ENCODE data around the gene PRDM5. TPM values are rescaled to one million over a fixed set of nuclear protein-coding genes. Genes with fewer than 3 reads are reported as not detected.

PRDM5 gene
- total and polyA plus RNA-seq, 2 of the 13 experiments (the other 11 are each of a cell fraction or from before 2014, with no cell fraction given): not detected

GRCh38 chr4:120816296-120816965 lies 106.1 kb downstream of the PRDM5 start (continued):
- TF ChIP-seq NFYB (CRISPR knock-in tag; IDR thresholded peaks at IDR 0.05): no peak
- no peak for TF ChIP-seq ZFP36 (IDR thresholded peaks at IDR 0.05; ENCODE audit: borderline replicate concordance, low read depth, low read length, partially characterized antibody)

DNA sequence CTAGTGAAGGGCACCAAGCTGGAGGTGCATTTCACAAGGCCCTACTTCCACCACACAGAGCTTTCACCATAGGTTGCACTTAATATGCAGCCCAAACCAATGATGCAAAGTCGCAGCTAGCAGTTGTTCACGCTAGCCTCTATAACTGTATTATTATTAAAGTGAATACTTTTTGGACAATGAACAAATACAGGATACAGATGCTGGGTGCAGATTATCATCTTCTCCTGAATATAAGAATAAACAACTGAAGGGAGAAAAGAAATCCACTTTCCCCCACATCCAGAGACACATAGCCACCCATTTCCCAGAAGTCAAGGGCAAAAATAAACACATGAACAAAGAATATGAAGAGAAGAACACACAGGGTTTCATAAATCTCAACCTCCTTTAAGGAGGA lies 107.2 kb downstream of the PRDM5 start:
- POLR2A ChIA-PET: no interaction called here
- H3K4me3 ChIP-seq (replicated peaks in 1 of 3; ENCODE audit: insufficient read depth in 1 of 3, low read depth in 2 of 3, low read length in 3 of 3): no peak overlapping the region
- no TSS peak for BruUV-seq (replicated peaks)
- no peak overlapping the region for H3K4me2 ChIP-seq (ENCODE audit: low read depth, low read length)
- H2AFZ ChIP-seq (ENCODE audit: low read length): no peak overlapping the region
- no peaks in the 10 kb centered on the region for H3K36me3 ChIP-seq (replicated peaks in 1 of 2; ENCODE audit: control insufficient read depth in 1 of 2, insufficient read depth in 2 of 2, low read length in 2 of 2)
- H3K9ac ChIP-seq (ENCODE audit: insufficient read depth, low read depth, low read length): no peak overlapping the region
- intact Hi-C loops (cut with micrococcal nuclease; ENCODE audit: unreplicated experiment) (no loop called here), in situ Hi-C loops (cut with HindIII; ENCODE audit: extremely low pct_ligation_motif_present, low pct_unique_long_range_greater_than_20kb) (no loop called here)
- no peaks in the 10 kb centered on the region for H3K27me3 ChIP-seq (ENCODE audit: control insufficient read depth in 1 of 2, insufficient read depth in 2 of 2, low read length in 2 of 2)
- no peaks in the 10 kb centered on the region for H3K4me1 ChIP-seq (ENCODE audit: insufficient read depth, low read length)
- no peak for ATAC-seq
- peaks cover 2% of the 10 kb centered on the region; the same call in 1 of the 2 replicates for H3K9me3 ChIP-seq (ENCODE audit: low read length)
- no peak overlapping the region for H3K27ac ChIP-seq (ENCODE audit: extremely low read length, insufficient read depth, low read length)
- DNase-seq (ENCODE audit: low spot score): no peak
- no peak for FAIRE-seq
- WGBS (ENCODE audit: low lambda C conversion rate): 0% methylated on average over 2 of the region's 2 CpGs
- no peaks in the 10 kb centered on the region for H3K79me2 ChIP-seq (ENCODE audit: insufficient read depth, low read length)
- no peaks in the 10 kb centered on the region for H4K20me1 ChIP-seq (ENCODE audit: insufficient read depth, low read length)
- CTCF ChIA-PET (ENCODE audit: low intra/inter-chr PET ratio, low total read pairs): no interaction called here
- TF ChIP-seq, protein P1, sequence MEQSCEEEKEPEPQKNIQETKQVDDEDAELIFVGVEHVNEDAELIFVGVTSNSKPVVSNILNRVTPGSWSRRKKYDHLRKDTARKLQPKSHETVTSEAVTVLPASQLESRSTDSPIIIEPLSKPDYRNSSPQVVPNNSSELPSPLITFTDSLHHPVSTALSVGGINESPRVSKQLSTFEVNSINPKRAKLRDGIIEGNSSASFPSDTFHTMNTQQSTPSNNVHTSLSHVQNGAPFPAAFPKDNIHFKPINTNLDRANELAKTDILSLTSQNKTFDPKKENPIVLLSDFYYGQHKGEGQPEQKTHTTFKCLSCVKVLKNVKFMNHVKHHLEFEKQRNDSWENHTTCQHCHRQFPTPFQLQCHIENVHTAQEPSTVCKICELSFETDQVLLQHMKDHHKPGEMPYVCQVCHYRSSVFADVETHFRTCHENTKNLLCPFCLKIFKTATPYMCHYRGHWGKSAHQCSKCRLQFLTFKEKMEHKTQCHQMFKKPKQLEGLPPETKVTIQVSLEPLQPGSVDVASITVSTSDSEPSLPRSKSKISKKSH (CRISPR knock-in tag; IDR thresholded peaks at IDR 0.05; ENCODE audit: borderline replicate concordance): no peak
- TF ChIP-seq ZBTB10 (CRISPR knock-in tag; IDR thresholded peaks at IDR 0.05; ENCODE audit: borderline replicate concordance) (no peak), ZFYVE20 (CRISPR knock-in tag; IDR thresholded peaks at IDR 0.05; ENCODE audit: borderline replicate concordance, low read depth) (no peak), KDM3A (CRISPR knock-in tag; IDR thresholded peaks at IDR 0.05; ENCODE audit: low read depth) (no peak), KDM5B (CRISPR knock-in tag; IDR thresholded peaks at IDR 0.05; ENCODE audit: borderline replicate concordance) (no peak), POLR2G (IDR thresholded peaks at IDR 0.05; ENCODE audit: low read depth, low read length) (no peak), ZNF777 (CRISPR knock-in tag; IDR thresholded peaks at IDR 0.05) (no peak), ZNF572 (CRISPR knock-in tag; IDR thresholded peaks at IDR 0.05) (no peak), ZNF530 (CRISPR knock-in tag; IDR thresholded peaks at IDR 0.05; ENCODE audit: low read depth) (no peak), HOXA9 (CRISPR knock-in tag; IDR thresholded peaks at IDR 0.05; ENCODE audit: borderline replicate concordance) (no peak), ZNF788 (CRISPR knock-in tag; IDR thresholded peaks at IDR 0.05; ENCODE audit: borderline replicate concordance) (no peak), ZFP36L1 (CRISPR knock-in tag; IDR thresholded peaks at IDR 0.05) (no peak)
- TF ChIP-seq, protein P2, sequence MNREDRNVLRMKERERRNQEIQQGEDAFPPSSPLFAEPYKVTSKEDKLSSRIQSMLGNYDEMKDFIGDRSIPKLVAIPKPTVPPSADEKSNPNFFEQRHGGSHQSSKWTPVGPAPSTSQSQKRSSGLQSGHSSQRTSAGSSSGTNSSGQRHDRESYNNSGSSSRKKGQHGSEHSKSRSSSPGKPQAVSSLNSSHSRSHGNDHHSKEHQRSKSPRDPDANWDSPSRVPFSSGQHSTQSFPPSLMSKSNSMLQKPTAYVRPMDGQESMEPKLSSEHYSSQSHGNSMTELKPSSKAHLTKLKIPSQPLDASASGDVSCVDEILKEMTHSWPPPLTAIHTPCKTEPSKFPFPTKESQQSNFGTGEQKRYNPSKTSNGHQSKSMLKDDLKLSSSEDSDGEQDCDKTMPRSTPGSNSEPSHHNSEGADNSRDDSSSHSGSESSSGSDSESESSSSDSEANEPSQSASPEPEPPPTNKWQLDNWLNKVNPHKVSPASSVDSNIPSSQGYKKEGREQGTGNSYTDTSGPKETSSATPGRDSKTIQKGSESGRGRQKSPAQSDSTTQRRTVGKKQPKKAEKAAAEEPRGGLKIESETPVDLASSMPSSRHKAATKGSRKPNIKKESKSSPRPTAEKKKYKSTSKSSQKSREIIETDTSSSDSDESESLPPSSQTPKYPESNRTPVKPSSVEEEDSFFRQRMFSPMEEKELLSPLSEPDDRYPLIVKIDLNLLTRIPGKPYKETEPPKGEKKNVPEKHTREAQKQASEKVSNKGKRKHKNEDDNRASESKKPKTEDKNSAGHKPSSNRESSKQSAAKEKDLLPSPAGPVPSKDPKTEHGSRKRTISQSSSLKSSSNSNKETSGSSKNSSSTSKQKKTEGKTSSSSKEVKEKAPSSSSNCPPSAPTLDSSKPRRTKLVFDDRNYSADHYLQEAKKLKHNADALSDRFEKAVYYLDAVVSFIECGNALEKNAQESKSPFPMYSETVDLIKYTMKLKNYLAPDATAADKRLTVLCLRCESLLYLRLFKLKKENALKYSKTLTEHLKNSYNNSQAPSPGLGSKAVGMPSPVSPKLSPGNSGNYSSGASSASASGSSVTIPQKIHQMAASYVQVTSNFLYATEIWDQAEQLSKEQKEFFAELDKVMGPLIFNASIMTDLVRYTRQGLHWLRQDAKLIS (CRISPR knock-in tag; IDR thresholded peaks at IDR 0.05): no peak
